Natural killer cell (primary cell): ENCODE measurements around the gene CHN2. TPM values are rescaled to one million over a fixed set of nuclear protein-coding genes. Genes with fewer than 3 reads are reported as not detected.

ENCODE experiments used
- total RNA-seq, 4 donors: library from RNA; stranded (reverse); fragments of 120-200 nt in 1 of 4; gene quantifications; one replicate each; pipeline versions ENCODE4 v1.2.3 to v1.2.4, GENCODE V29; 2013 to 2022

The CHN2 gene
- total RNA-seq, 3 donors from 2014 or later (not counting 1 experiment from before 2014, with no cell fraction given): 23.2 to 40.6 (median 30.2) TPM

Other genes starting within 250 kb of the CHN2 start
- under 1 TPM in 1 of 3 donors, not detected in 2; 0.07 TPM for gene TRIL, start 236.4 kb upstream of the CHN2 start, total RNA-seq
- 10 to 100 TPM in 1 of 3 donors, 1 to 10 TPM in 2; 4.9 to 11.6 (median 9.8) TPM for gene CPVL, start 48.2 kb upstream of the CHN2 start, total RNA-seq